A673 (cell line): ENCODE results near the gene INPP5E.

ENCODE experiments used
- CTCF ChIP-seq: fragments of 300-800, 200-600 bp; sonication (generic); conservative IDR thresholded peaks from 2 replicates; pipeline ENCODE4 v1.5.1; 2017; ENCODE audit warnings: low read depth, mild to moderate bottlenecking, antibody characterized with exemption, low read length, moderate library complexity, mixed read lengths
- EZH2 ChIP-seq: fragments of 200-600 bp; sonication (generic); IDR thresholded peaks from 2 replicates; pipeline ENCODE4 v1.6.1; 2017; ENCODE audit warnings: borderline replicate concordance, low read depth, mild to moderate bottlenecking, mixed read lengths, antibody characterized with exemption, low read length; ENCODE audit not compliant: poor library complexity, severe bottlenecking

- TF ChIP-seq CTCF (no peak), EZH2 (no peak)
Measured at GRCh38 chr9:136391737-136392537, 47.7 kb downstream of the INPP5E start.
